IPS-NIHi7 (cell line): Measurements from ENCODE around the gene WIZ.
"Not testable (repeated sequence)": the region's sequence is repeated elsewhere in the genome, so short reads cannot be mapped to it uniquely, and the experiment has no call there.

Experiments
- DNase-seq: peaks from one replicate; pipeline ENCODE4 v3.0.0; 2012; ENCODE audit warnings: mixed read lengths; ENCODE audit errors: extremely low spot score

WIZ gene

DNA sequence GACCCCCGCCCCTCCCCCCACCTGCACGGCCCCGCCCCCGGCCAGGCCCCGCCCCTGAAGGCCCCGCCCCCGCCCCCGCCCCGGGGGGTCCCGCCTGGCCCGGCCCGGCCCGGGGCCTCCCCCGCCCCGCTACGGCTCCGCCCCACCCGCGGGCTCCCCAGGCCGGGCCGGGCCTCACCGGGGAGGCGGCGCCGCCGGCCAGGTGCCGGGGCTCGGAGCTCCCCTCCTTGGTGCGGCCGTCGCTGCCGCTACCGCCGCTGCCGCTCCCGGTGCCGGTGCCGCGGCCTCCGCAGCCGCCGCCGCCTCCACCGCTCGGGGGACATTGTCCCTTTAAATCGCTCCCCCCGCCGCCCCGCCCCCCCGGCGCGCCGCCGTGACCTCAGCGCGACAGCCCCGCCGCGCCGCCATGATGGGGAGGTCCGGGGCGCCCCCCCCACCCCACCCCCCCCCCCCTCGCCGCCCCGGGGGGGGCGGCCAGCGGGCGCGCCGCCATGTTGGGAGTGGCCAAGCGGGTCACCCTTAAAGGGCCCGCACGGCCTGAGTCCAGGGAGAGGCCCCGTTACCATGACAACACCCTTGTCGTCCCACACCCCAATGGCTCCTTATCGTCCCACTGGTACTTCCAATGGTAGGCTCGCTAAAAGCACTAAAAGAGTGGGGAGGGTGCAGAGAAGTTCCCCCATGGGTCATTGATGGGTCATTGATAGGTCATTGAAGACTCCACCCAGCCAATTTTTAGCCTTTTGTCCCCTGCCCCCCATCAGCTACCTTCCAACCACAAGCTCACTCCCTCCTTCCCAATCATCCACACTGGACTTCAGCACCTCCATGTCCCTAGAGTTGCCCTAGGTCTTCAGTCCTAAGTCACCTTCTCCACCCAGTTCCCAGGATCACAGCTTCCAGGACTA lies at the start of gene WIZ:
WIZ (minus strand) TSS at position 337 of the 908 bp plus-strand sequence. CDS start 1,649 bp downstream, outside the sequence.
- DNase-seq, result peak; percentile 82

DNA sequence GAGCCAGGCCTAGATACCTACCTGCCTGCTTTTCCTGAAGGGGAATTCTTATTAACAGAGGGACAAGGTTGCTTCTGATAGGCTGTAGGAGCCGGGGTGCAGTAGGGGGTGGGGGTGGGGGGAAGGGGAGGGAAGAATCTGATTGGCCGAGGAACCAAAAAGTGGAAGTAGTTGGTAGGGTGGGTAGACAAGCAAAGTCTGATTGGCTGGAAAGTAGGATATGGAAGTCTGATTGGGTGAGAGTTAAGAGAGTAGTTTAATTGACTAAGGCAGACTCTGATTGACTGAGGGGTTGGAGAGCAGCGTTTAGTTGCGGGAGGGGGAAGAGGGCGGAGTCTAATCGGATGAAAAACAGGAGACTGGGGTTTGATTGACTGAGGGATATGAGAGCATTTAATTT lies 49.2 kb upstream of the WIZ start:
- DNase-seq, result no peak

DNA sequence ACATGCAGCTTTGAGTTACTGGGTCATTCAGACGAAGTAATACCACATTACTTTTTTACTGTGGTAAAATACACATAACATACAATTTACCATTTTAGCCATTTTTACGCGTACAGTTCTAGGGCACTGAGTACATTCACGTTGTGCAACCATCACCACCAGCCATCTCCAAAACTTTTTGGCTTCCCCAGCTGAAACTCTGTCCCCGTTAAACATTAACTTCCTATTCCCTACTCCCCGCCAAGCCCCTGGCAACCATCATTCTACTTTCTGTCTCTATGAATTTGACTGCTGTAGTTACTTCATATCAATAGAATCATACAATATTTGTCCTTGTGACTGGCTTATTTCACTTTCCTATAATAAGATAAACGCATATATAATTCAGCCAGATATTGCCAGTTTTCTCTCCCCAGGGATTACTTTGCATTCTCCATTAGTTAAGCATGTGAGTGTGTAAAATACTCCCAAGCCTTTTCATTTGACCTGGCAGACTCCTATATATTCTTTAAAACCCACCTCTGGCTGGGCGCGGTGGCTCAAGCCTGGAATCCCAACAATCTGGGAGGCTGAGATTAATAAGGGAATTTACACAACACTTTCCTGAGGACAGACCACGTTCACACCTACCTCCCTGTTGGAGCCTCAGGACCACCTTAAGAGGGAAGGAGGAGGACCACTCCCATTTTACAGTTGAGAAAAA lies 48.6 kb upstream of the WIZ start:
- DNase-seq, result no peak

DNA sequence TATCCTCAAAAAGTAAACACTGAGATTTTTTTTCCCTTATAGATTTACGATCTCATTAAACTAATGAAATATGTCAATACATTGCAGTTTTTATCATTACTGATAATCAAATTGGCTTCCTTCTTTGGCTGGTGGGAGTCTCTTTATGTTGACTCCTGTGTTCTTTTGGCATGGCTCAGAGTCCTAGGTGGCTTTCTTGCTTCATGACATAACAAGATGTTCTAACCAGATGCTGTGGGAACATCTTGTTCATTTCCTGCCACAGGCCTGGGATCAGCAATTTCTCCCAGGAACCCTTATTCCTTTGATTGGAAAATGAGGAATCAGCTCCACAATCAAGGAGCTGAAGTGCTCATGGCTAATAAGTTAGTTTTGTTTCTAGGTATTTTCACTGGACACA lies 45.4 kb upstream of the WIZ start:
- DNase-seq, result no peak

- DNase-seq, result no peak
These were observed 38.9 kb upstream of the WIZ start for GRCh38 chr19:15488489-15489226.

DNA sequence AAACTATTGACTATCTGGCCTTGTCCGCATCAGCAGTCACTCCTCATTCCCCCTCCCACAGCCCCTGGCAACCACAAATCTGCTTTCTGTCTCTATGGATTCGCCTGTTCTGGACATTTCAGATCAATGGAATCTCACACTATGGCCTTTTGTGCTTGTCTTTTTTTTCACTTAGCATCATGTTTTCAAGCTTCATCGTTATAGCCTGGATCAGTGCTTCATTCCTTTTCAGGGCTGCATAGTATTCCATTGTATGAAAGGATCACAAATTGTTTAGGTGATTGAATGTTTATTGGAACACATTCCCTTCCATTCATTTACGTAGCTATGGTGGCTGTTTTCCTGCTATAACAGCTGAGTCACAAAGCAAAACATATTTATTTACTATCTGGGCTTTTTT lies 37.3 kb upstream of the WIZ start:
- no peak for DNase-seq

GRCh38 chr19:15485768-15486167 lies 36.0 kb upstream of the WIZ start:
- DNase-seq, result not testable (repeated sequence)

DNA sequence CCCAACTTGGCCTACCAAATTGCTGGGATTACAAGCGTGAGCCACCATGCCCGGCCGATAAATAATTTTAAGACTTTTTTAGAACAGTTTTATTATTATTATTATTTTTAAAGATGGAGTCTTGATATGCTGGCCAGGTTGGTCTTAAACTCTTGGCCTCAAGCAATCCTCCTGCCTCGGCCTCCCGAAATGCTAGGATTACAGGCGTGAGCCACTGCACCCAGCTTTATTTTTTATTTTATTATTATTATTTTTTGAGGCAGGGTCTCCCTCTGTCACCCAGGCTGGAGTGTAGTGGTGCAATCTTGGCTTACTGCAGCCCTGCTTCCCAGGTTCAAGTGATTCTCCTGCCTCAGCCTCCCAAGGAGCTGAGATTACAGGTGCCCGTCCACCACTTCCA lies 31.2 kb upstream of the WIZ start:
- DNase-seq, result not testable (repeated sequence)

DNA sequence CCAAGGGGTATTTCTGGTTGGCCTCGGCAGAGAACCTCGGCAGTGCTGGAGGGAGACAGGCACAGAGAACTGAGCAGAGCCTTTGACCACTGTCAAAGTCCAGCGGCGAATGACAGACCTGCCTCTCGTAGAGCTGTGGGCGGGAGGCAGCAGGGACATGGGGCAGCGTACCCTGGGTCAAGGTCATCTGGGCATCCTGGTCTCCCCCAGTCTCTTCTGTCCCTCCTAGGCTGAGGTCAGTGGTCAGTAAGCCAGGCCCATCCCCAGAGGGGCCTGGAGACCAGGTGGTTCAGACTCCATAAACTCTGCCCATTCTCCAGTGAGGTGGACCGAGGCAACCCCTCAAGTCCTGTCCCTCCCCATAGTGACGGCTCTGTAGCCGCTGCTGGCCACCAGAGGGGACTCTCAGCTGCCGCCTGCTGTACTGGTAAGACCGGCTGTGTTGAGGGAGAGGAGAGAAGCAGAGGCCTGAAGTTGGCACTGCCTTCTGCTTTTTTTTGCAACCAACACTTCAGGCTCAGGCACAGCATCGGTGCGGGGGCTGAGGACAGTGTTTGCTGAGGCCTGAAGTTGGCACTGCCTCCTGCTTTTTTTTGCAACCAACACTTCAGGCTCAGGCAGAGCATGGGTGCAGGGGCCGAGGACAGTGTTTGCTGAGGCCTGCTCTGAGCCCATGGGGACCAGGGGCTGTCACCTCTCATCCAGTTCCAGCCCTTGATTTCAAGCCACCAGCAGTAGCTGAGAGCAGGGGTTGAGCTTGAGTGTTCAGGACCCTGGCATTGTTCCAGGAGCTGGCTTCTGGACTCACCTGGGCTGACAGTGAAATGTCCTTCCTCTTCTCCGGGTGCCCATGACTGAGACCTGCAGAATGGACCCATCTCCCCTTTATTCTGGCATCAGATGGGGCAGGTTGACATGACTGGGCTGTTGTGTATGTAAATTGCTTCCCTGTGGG lies 29.9 kb upstream of the WIZ start, which contains the start of gene PGLYRP2:
PGLYRP2 (minus strand) TSS at position 111 of the 955 bp plus-strand sequence. CDS start 130 bp downstream, outside the sequence.
- DNase-seq, result no peak

GRCh38 chr19:15476325-15476724 lies 26.6 kb upstream of the WIZ start:
- DNase-seq, result no peak

GRCh38 chr19:15475611-15476010 lies 25.9 kb upstream of the WIZ start:
- no peak for DNase-seq

GRCh38 chr19:15475169-15475568 lies 25.4 kb upstream of the WIZ start:
- DNase-seq, result no peak

DNA sequence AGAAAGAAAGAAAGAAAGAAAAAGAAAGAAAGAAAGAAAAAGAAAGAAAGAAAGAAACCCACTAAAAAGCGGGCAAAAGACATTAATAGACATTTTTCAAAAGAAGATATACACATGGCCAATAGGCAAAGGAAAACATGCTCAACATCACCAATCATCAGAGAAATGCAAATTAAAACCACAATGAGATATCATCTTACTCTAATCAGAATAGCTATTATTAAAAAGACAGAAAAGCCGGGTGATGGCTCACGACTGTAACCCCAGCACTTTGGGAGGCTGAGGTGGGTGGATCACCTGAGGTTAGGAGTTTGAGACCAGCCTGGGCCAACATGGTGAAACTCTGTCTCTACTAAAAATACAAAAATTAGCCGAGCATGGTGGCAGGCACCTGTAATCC lies 24.1 kb upstream of the WIZ start:
- not testable (repeated sequence) for DNase-seq

DNA sequence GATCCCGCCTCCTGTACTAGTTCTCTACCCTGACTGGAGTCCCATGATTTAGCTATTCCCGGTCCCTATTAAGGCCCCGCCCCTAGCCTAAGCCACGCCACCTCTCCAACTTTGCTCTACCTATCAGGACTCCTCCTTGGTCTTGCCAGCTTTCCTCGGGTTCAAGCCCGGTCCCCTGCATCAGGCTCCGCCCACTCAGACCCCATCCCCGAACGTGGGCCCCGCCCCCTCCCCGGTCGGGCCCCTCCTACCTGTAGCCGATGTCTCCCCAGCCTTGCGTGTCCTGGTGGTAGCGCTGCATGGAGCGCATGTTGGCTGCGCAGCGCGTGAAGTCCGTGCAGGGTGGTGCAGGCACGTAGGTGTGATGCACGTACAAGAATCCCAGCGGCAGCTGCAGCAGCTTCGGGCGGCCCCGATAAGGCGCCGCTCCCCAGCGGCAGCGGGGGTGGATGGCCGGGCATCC lies 21.9 kb upstream of the WIZ start:
- DNase-seq, result no peak

DNA sequence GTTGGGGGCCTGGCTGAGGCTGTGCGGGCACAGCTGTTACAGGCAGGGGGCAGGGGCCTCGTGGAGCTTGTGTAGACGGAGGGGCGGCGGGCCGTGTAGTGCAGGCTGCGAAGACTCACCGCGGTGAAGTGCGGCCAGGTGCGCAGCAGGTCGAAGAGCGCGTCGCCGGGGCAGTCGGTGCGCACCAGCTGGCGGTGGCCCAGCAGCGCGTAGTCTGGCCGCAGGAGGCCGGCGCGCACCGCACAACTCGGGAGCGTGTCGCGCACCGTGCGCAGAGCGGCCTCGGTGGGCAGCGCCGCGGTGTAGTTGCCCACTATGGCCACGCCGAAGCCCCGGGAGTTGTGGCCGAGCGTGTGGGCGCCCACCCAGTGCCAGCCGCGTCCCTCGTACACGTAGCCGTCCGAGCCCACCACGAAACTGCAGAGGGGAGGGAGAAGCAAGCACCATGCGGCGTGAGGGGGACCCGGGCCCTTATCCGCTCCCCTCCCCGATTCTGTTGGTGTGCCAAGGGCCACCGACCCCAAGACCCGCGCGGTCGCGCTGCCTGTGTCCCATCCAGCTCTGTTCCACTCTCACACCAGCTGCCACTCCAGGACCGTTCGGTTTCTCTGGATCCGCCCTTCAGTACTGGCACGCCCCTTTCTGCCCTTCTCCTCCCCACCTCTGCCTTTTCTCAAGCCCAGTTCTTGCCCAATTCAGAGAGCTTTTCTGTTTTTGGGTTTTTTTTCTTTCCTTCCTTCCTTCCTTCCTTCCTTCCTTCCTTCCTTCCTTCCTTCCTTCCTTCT lies 19.9 kb upstream of the WIZ start:
- DNase-seq, result no peak

GRCh38 chr19:15468675-15469512 lies 19.1 kb upstream of the WIZ start:
- no peak for DNase-seq

DNA sequence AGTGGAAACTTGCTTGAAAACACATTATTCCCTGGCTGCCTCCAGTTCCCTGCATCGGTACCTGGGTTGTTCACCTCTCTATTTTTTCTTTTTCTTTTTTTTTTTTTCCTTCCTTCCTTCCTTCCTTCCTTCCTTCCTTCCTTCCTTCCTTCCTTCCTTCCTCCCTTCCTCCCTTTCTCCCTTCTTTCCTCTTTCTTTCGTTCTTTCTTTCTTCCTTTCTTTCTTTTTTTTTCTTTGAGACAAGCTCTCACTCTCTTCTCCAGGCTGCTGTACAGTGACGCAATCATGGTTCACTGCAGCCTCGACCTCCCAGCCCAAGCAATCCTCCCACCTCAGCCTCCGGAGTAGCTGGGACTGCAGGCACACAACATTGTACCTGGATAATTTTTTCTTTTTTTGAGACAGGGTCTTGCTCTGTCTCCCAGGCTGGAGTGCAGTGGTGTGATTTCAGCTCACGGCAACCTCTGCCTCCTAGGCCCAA lies 18.0 kb upstream of the WIZ start:
- DNase-seq, result no peak

- DNase-seq, result no peak
These were observed 17.3 kb upstream of the WIZ start for GRCh38 chr19:15466851-15467733.
